H1 (cell line): ENCODE data around the gene SPDYE1. TPM values are rescaled to one million over a fixed set of nuclear protein-coding genes. Genes with fewer than 3 reads are reported as not detected.
"Not testable (repeated sequence)": the region's sequence is repeated elsewhere in the genome, so short reads cannot be mapped to it uniquely, and the experiment has no call there.

ENCODE experiments used
- CTCF ChIA-PET: fragments of 300-600 bp; sonication (Branson Sonifier 250); formaldehyde crosslinking; loops from one replicate; lab custom pipeline; 2021; ENCODE audit not compliant: partially characterized antibody; lab: Charles Lee
- POLR2A ChIA-PET: fragments of 300-600 bp; sonication (Branson Sonifier 250); formaldehyde crosslinking; loops from one replicate; lab custom pipeline; 2021; ENCODE audit warnings: inconsistent platforms; ENCODE audit not compliant: partially characterized antibody; lab: Charles Lee
- DNase-seq, 2 experiments: peaks; one replicate each; pipeline versions ENCODE4 v3.0.0 to v3.0.0-alpha.2; 2010 to 2022; ENCODE audit warnings: low spot score in 2 of 2, low read depth in 1 of 2, mixed read lengths in 1 of 2
- FAIRE-seq: peaks from 2 replicates; lab custom pipeline; 2011; peaks lifted over from hg19 to GRCh38; lab: Jason Lieb, UNC
- H2AFZ ChIP-seq: 2 replicates; pipeline ENCODE4 v1.8.1; 2012; ENCODE audit warnings: low read length, inconsistent platforms
- H2AK5ac ChIP-seq: 2 replicates; pipeline ENCODE4 v1.6.1; 2013; ENCODE audit warnings: low read depth, low read length
- H2BK120ac ChIP-seq: replicated peaks from 2 replicates; pipeline ENCODE3; 2013; ENCODE audit warnings: low read depth, low read length, inconsistent platforms
- H2BK12ac ChIP-seq: 2 replicates; pipeline ENCODE4 v1.6.1; 2013; ENCODE audit warnings: low read depth, low read length
- H2BK15ac ChIP-seq: 2 replicates; pipeline ENCODE4 v1.6.1; 2013; ENCODE audit warnings: low read length
- H2BK20ac ChIP-seq: 2 replicates; pipeline ENCODE4 v1.6.1; 2013; ENCODE audit warnings: low read length
- H2BK5ac ChIP-seq: 2 replicates; pipeline ENCODE4 v1.6.1; 2013; ENCODE audit warnings: low read depth, low read length
- H3K14ac ChIP-seq: 2 replicates; pipeline ENCODE4 v1.6.1; 2013; ENCODE audit warnings: inconsistent platforms; ENCODE audit not compliant: insufficient read length
- H3K18ac ChIP-seq: 2 replicates; pipeline ENCODE4 v1.6.1; 2013; ENCODE audit warnings: low read length; ENCODE audit errors: extremely low read depth
- H3K23ac ChIP-seq: 2 replicates; pipeline ENCODE4 v1.6.1; 2013; ENCODE audit warnings: inconsistent platforms; ENCODE audit not compliant: insufficient read length
- H3K23me2 ChIP-seq: 2 replicates; pipeline ENCODE4 v1.6.1; 2013; ENCODE audit warnings: low read depth, low read length
- H3K27ac ChIP-seq: 2 replicates; pipeline ENCODE4 v1.6.1; 2011; ENCODE audit warnings: low read depth, low read length, inconsistent platforms
- H3K27me3 ChIP-seq, 4 experiments: replicated peaks in 1 of 4; 1 replicate in 1 of 4; 2 replicates in 3 of 4; pipeline versions ENCODE4 v1.6.1 to v1.8.1; 2011 to 2013; ENCODE audit warnings: low read length in 3 of 4, mild to moderate bottlenecking in 3 of 4, inconsistent platforms in 2 of 4, mixed read lengths in 2 of 4, moderate library complexity in 1 of 4; ENCODE audit not compliant: control insufficient read depth in 3 of 4, insufficient read depth in 3 of 4; ENCODE audit errors: extremely low read depth in 1 of 4
- H3K36me3 ChIP-seq, 4 experiments: 2 replicates each; pipeline versions ENCODE4 v1.6.1 to v1.8.1; 2011 to 2013; ENCODE audit warnings: mild to moderate bottlenecking in 4 of 4, low read length in 3 of 4, moderate library complexity in 2 of 4, control low read depth in 1 of 4, inconsistent platforms in 1 of 4; ENCODE audit not compliant: insufficient read depth in 4 of 4, control insufficient read depth in 2 of 4
- H3K4ac ChIP-seq: replicated peaks from 2 replicates; pipeline ENCODE3; 2013; ENCODE audit warnings: low read length, low read depth, mixed read lengths, inconsistent platforms; ENCODE audit not compliant: insufficient read length
- H3K4me1 ChIP-seq, 4 experiments: replicated peaks in 1 of 4; 1 replicate in 1 of 4; 2 replicates in 3 of 4; pipeline versions ENCODE4 v1.6.1 to v1.8.1; 2011 to 2013; ENCODE audit warnings: low read length in 3 of 4, inconsistent platforms in 2 of 4, mixed read lengths in 1 of 4; ENCODE audit not compliant: insufficient read depth in 4 of 4, control insufficient read depth in 3 of 4
- H3K4me2 ChIP-seq, 2 experiments: 2 replicates each; pipeline versions ENCODE4 v1.6.1 to v1.8.1; 2011 to 2013; ENCODE audit warnings: low read depth in 2 of 2, low read length in 2 of 2, control low read depth in 1 of 2, inconsistent platforms in 1 of 2, mild to moderate bottlenecking in 1 of 2; ENCODE audit not compliant: insufficient read depth in 1 of 2
- H3K4me3 ChIP-seq, 4 experiments: fragments of 200-600, 300-600 bp in 1 of 4; sonication (generic), shearing (Covaris generic), sonication (Bioruptor Twin) in 1 of 4; 2 replicates each; pipeline versions ENCODE4 v1.5.1 to v1.8.1; 2011 to 2016; ENCODE audit warnings: low read length in 4 of 4, low read depth in 3 of 4, control low read depth in 2 of 4, inconsistent platforms in 2 of 4, mild to moderate bottlenecking in 2 of 4, mixed read lengths in 1 of 4, moderate library complexity in 1 of 4; ENCODE audit not compliant: insufficient read depth in 2 of 4; ENCODE audit errors: extremely low read depth in 1 of 4
- H3K56ac ChIP-seq: replicated peaks from 2 replicates; pipeline ENCODE3; 2013; ENCODE audit warnings: low read depth, mild to moderate bottlenecking, mixed read lengths, low read length, inconsistent platforms; ENCODE audit not compliant: insufficient read length
- H3K79me1 ChIP-seq: 2 replicates; pipeline ENCODE4 v1.6.1; 2013; ENCODE audit warnings: low read depth, low read length, control low read depth
- H3K79me2 ChIP-seq, 2 experiments: 2 replicates each; pipeline versions ENCODE4 v1.6.1 to v1.8.1; 2012 to 2013; ENCODE audit warnings: low read length in 2 of 2, mild to moderate bottlenecking in 2 of 2, inconsistent platforms in 1 of 2; ENCODE audit not compliant: insufficient read depth in 2 of 2, control insufficient read depth in 1 of 2
- H3K9ac ChIP-seq, 4 experiments: replicated peaks in 1 of 4; 1 replicate in 1 of 4; 2 replicates in 3 of 4; pipeline versions ENCODE4 v1.6.1 to v1.8.1; 2011 to 2013; ENCODE audit warnings: low read depth in 3 of 4, low read length in 3 of 4, control low read depth in 2 of 4, mild to moderate bottlenecking in 2 of 4, moderate library complexity in 2 of 4, inconsistent platforms in 1 of 4; ENCODE audit errors: extremely low read depth in 1 of 4
- H3K9me3 ChIP-seq, 2 experiments: 2 replicates each; pipeline versions ENCODE4 v1.6.1 to v1.8.1; 2012 to 2013; ENCODE audit warnings: mild to moderate bottlenecking in 2 of 2, moderate library complexity in 2 of 2, control low read depth in 1 of 2, inconsistent platforms in 1 of 2, low read depth in 1 of 2, low read length in 1 of 2, mixed read lengths in 1 of 2; ENCODE audit not compliant: insufficient read depth in 2 of 2
- H4K20me1 ChIP-seq, 2 experiments: replicated peaks in 1 of 2; 2 replicates each; pipeline versions ENCODE3 to v1.8.1; 2011 to 2013; ENCODE audit warnings: inconsistent platforms in 2 of 2, low read length in 2 of 2, mild to moderate bottlenecking in 1 of 2; ENCODE audit not compliant: insufficient read depth in 2 of 2, control insufficient read depth in 1 of 2
- H4K5ac ChIP-seq: 2 replicates; pipeline ENCODE4 v1.6.1; 2013; ENCODE audit warnings: low read length, low read depth, mixed read lengths, inconsistent platforms; ENCODE audit not compliant: insufficient read length
- H4K8ac ChIP-seq: 2 replicates; pipeline ENCODE4 v1.8.0; 2013; ENCODE audit warnings: mild to moderate bottlenecking, moderate library complexity, low read length, inconsistent platforms; ENCODE audit not compliant: insufficient read depth; ENCODE audit errors: extremely low read depth
- H4K91ac ChIP-seq: replicated peaks from 2 replicates; pipeline ENCODE3; 2013; ENCODE audit warnings: low read length, mixed read lengths, inconsistent platforms; ENCODE audit not compliant: insufficient read length
- WGBS, 2 experiments: shearing (Covaris generic) in 1 of 2; methylation state at CpG; one replicate each; pipeline versions ENCODE4 v1.1.6 to v1.1.7; 2013 to 2015; ENCODE audit warnings: low lambda C conversion rate in 2 of 2, mixed read lengths in 2 of 2, inconsistent platforms in 1 of 2, low coverage in 1 of 2, missing lambda C conversion rate in 1 of 2; ENCODE audit not compliant: insufficient replicate concordance in 2 of 2, insufficient coverage in 1 of 2, insufficient read length in 1 of 2; ENCODE audit errors: extremely low coverage in 1 of 2, missing lambda C conversion rate in 1 of 2; 5-methylcytosine and 5-hydroxymethylcytosine counted together
- polyA plus RNA-seq, 7 experiments: library from polyadenylated mRNA; depleted of rRNA in 3 of 7; stranded (reverse) in 5 of 7; unstranded in 2 of 7; fragments of >200 nt in 5 of 7; fragments of 200-250 nt in 2 of 7; gene quantifications; 1 replicate in 5 of 7; 2 replicates in 1 of 7; 4 replicates in 1 of 7; pipeline versions ENCODE4 v1.2.1 to v1.2.3, GENCODE V29; 2011 to 2013; ENCODE audit warnings: missing spikeins in 2 of 7, mixed read lengths in 2 of 7
- total RNA-seq: library from RNA; stranded (reverse); fragmentation: NEBNext Ultra II Directional; extraction: Animal tissue kit (Norgen Biotek cat#: 25700); gene quantifications from 2 replicates; pipeline ENCODE4 v1.2.1, GENCODE V29; 2021

The SPDYE1 gene
- total and polyA plus RNA-seq, 2 of the 8 experiments (the other 6 are each of a cell fraction or from before 2014, with no cell fraction given) = not detected

DNA sequence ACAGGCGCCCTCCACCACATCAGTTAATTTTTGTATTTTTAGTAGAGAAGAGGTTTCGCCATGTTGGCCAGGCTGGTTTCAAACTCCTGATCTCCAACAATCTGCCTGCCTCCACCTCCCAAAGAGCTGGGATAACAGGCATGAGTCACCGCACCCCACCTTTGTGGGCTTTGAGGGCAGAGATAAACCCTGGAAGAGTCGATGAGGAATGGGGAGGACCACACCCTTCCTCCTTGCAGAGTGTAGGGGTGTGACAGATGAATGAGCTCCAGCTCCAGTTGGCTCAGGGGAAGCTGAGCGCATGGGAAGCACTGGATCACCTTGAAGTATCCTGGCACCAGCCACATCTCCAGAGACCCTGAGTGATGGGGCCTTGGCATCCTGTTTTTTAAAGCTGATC, 32.3 kb downstream of the SPDYE1 start:
- FAIRE-seq, H2BK20ac ChIP-seq, H4K8ac ChIP-seq, H3K56ac ChIP-seq, H3K18ac ChIP-seq, H2BK120ac ChIP-seq, H3K4me2 ChIP-seq, DNase-seq, H3K36me3 ChIP-seq, H4K5ac ChIP-seq, H2BK15ac ChIP-seq, CTCF ChIA-PET, H3K27me3 ChIP-seq, H2AFZ ChIP-seq, H3K23ac ChIP-seq, H2AK5ac ChIP-seq, H3K4me1 ChIP-seq, H3K23me2 ChIP-seq, H3K4ac ChIP-seq, H3K79me1 ChIP-seq, H3K9me3 ChIP-seq, H3K27ac ChIP-seq, H3K9ac ChIP-seq, H3K79me2 ChIP-seq, H2BK5ac ChIP-seq, H3K4me3 ChIP-seq, H3K14ac ChIP-seq, H4K20me1 ChIP-seq, H2BK12ac ChIP-seq, H4K91ac ChIP-seq, POLR2A ChIA-PET: not testable (repeated sequence)
- WGBS, 2 experiments = 69% methylated on average over 2 of the region's 5 CpGs; no CpG with 5 or more reads in 1 of the 2 experiments

GRCh38 chr7:44031319-44031718, 33.6 kb downstream of the SPDYE1 start:
- H3K9me3 ChIP-seq, H3K4me2 ChIP-seq, H2AFZ ChIP-seq, H3K4ac ChIP-seq, H3K79me1 ChIP-seq, H3K27me3 ChIP-seq, H2BK20ac ChIP-seq, H3K27ac ChIP-seq, H4K5ac ChIP-seq, H3K23ac ChIP-seq, CTCF ChIA-PET, H3K18ac ChIP-seq, H2BK15ac ChIP-seq, H2BK120ac ChIP-seq, H4K8ac ChIP-seq, FAIRE-seq, H3K23me2 ChIP-seq, H3K56ac ChIP-seq, H3K4me1 ChIP-seq, DNase-seq, H2BK12ac ChIP-seq, H3K9ac ChIP-seq, H2BK5ac ChIP-seq, H3K4me3 ChIP-seq, H4K91ac ChIP-seq, H3K79me2 ChIP-seq, POLR2A ChIA-PET, H3K36me3 ChIP-seq, H3K14ac ChIP-seq, H4K20me1 ChIP-seq, H2AK5ac ChIP-seq: not testable (repeated sequence)
- WGBS, 2 experiments = 91% methylated on average over 12 of the region's 13 CpGs; no CpG with 5 or more reads in 1 of the 2 experiments
